Liver (tissue), 9 donors: ENCODE measurements around the gene AIG1. TPM values are rescaled to one million over a fixed set of nuclear protein-coding genes. Genes with fewer than 3 reads are reported as not detected.

Experiments used
- DNase-seq: peaks from one replicate; pipeline ENCODE4 v3.0.0-alpha.2; 2017; ENCODE audit warnings: low spot score
- H3K27ac ChIP-seq, 2 donors: one replicate each; pipeline ENCODE4 v1.7.0; 2013; ENCODE audit warnings: inconsistent platforms in 2 of 2, low read length in 2 of 2, control low read depth in 1 of 2, low read depth in 1 of 2, mild to moderate bottlenecking in 1 of 2
- H3K27me3 ChIP-seq, 4 donors: one replicate each; pipeline versions ENCODE4 v1.6.1 to v1.7.0; 2013; ENCODE audit warnings: low read length in 3 of 4, inconsistent platforms in 1 of 4, mild to moderate bottlenecking in 1 of 4, moderate library complexity in 1 of 4; ENCODE audit not compliant: control insufficient read depth in 4 of 4, insufficient read depth in 4 of 4
- H3K36me3 ChIP-seq, 4 donors: one replicate each; pipeline versions ENCODE4 v1.6.1 to v1.7.0; 2013; ENCODE audit warnings: low read length in 3 of 4, mild to moderate bottlenecking in 3 of 4, low read depth in 1 of 4, moderate library complexity in 1 of 4; ENCODE audit not compliant: control insufficient read depth in 4 of 4, insufficient read depth in 3 of 4
- H3K4me1 ChIP-seq, 4 donors: one replicate each; pipeline versions ENCODE4 v1.6.1 to v1.7.0; 2013; ENCODE audit warnings: low read length in 3 of 4, mild to moderate bottlenecking in 3 of 4, moderate library complexity in 1 of 4; ENCODE audit not compliant: control insufficient read depth in 4 of 4, insufficient read depth in 4 of 4
- H3K4me3 ChIP-seq, 3 donors: one replicate each; pipeline versions ENCODE4 v1.6.1 to v1.7.0; 2013; ENCODE audit warnings: low read length in 3 of 3, control low read depth in 1 of 3, low read depth in 1 of 3, mild to moderate bottlenecking in 1 of 3
- H3K9ac ChIP-seq, 2 donors: one replicate each; pipeline ENCODE4 v1.7.0; 2013; ENCODE audit warnings: low read length in 2 of 2, mild to moderate bottlenecking in 2 of 2, moderate library complexity in 2 of 2, control low read depth in 1 of 2, low read depth in 1 of 2
- H3K9me3 ChIP-seq, 4 donors: one replicate each; pipeline versions ENCODE4 v1.6.1 to v1.7.0; 2013; ENCODE audit warnings: low read length in 3 of 4; ENCODE audit not compliant: control insufficient read depth in 4 of 4
- EGR1 ChIP-seq, 2 donors: IDR thresholded peaks; 2 replicates each; pipeline ENCODE4 v1.6.1; 2016 to 2018; ENCODE audit warnings: antibody characterized with exemption in 2 of 2, low read depth in 2 of 2
- FOXA1 ChIP-seq: IDR thresholded peaks from 2 replicates; pipeline ENCODE4 v1.6.1; 2016; ENCODE audit warnings: antibody characterized with exemption
- FOXA2 ChIP-seq: IDR thresholded peaks from 2 replicates; pipeline ENCODE4 v1.6.1; 2016; ENCODE audit warnings: antibody characterized with exemption
- GABPA ChIP-seq, 2 donors: IDR thresholded peaks in 1 of 2; conservative IDR thresholded peaks in 1 of 2; 2 replicates each; pipeline ENCODE4 v1.6.1; 2016; ENCODE audit warnings: antibody characterized with exemption in 2 of 2, mild to moderate bottlenecking in 1 of 2, moderate library complexity in 1 of 2
- HNF4A ChIP-seq, 2 donors: conservative IDR thresholded peaks; 2 replicates each; pipeline ENCODE4 v1.6.1; 2016; ENCODE audit warnings: antibody characterized with exemption in 2 of 2, mild to moderate bottlenecking in 2 of 2
- HNF4G ChIP-seq: IDR thresholded peaks from 2 replicates; pipeline ENCODE4 v1.6.1; 2016; ENCODE audit warnings: antibody characterized with exemption
- JUND ChIP-seq, 2 donors: IDR thresholded peaks; 2 replicates each; pipeline ENCODE4 v1.6.1; 2016; ENCODE audit warnings: antibody characterized with exemption in 2 of 2
- NR2F2 ChIP-seq: IDR thresholded peaks from 2 replicates; pipeline ENCODE4 v1.6.1; 2016; ENCODE audit warnings: antibody characterized with exemption
- RAD21 ChIP-seq, 2 donors: IDR thresholded peaks; 2 replicates each; pipeline ENCODE4 v1.6.1; 2016; ENCODE audit warnings: antibody characterized with exemption in 2 of 2, mild to moderate bottlenecking in 2 of 2
- RXRA ChIP-seq, 2 donors: IDR thresholded peaks; 2 replicates each; pipeline ENCODE4 v1.6.1; 2017 to 2018; ENCODE audit warnings: antibody characterized with exemption in 2 of 2, mild to moderate bottlenecking in 1 of 2
- SP1 ChIP-seq: IDR thresholded peaks from 2 replicates; pipeline ENCODE4 v1.6.1; 2018; ENCODE audit warnings: antibody characterized with exemption, mild to moderate bottlenecking
- TAF1 ChIP-seq: conservative IDR thresholded peaks from 2 replicates; pipeline ENCODE4 v1.6.1; 2016; ENCODE audit warnings: antibody characterized with exemption, mild to moderate bottlenecking
- YY1 ChIP-seq: IDR thresholded peaks from 2 replicates; pipeline ENCODE4 v1.6.1; 2016; ENCODE audit warnings: antibody characterized with exemption, mild to moderate bottlenecking
- WGBS: extraction: QIAGEN DNeasy Blood & Tissue Kit; methylation state at CpG from one replicate; pipeline ENCODE4 v1.1.7; 2013; 5-methylcytosine and 5-hydroxymethylcytosine counted together
- polyA plus RNA-seq, 2 donors: library from polyadenylated mRNA; stranded (reverse) in 1 of 2; unstranded in 1 of 2; fragments of 200-250 nt in 1 of 2; fragments of >200 nt in 1 of 2; fragmentation: Nextera tagmentation in 1 of 2; extraction: Ambion mirVana in 1 of 2; gene quantifications; one replicate each; pipeline versions ENCODE4 v1.2.1 to v1.2.3, GENCODE V29; 2013 to 2015
- total RNA-seq, 2 donors: library from RNA; depleted of rRNA; stranded (reverse); fragments of >200 nt; gene quantifications; one replicate each; pipeline ENCODE4 v1.2.3, GENCODE V29; 2014
- TF ChIP-seq, protein P1 (sequence below): IDR thresholded peaks from 2 replicates; pipeline ENCODE4 v1.6.1; 2016; ENCODE audit warnings: antibody characterized with exemption
- TF ChIP-seq, protein P2 (sequence below): IDR thresholded peaks from 2 replicates; pipeline ENCODE4 v1.6.1; 2016; ENCODE audit warnings: antibody characterized with exemption
- TF ChIP-seq, protein P3 (sequence below): fragments of 150-350 bp; IDR thresholded peaks from 2 replicates; pipeline ENCODE4 v1.5.1; 2017; ENCODE audit warnings: improper control_type of control experiment, low read depth, low read length; ENCODE audit not compliant: missing input control
- TF ChIP-seq, protein P4 (sequence below): IDR thresholded peaks from 2 replicates; pipeline ENCODE4 v1.6.1; 2016; ENCODE audit warnings: antibody characterized with exemption
- TF ChIP-seq, protein P5 (sequence below): IDR thresholded peaks from 2 replicates; pipeline ENCODE4 v1.6.1; 2016; ENCODE audit warnings: antibody characterized with exemption, mild to moderate bottlenecking
- donor health status: healthy.
- donor health status: healthy.
- donor health status: healthy.
- donor health status: healthy.
- donor health status: healthy.

The AIG1 gene
- total and polyA plus RNA-seq, 4 donors: 74.8 to 169 (median 121) TPM

DNA sequence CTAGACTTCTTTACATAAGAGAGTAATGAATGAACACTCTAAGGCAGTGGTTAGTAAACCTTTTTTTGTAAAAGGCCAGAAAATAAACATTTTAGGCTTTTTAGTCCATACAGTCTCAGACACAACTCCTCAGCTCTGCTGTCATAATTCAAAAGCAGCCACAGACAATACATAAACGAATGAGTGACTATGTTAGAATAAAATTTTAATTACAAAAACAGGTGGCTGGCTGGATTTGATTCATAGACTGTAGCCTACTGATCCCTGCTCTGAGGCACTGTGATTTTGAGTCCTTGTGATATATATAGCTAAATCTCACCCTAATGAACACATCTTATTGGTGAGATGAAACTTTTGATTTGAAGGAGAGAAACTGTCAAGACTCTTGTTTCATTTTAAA lies 155.1 kb downstream of the AIG1 start (continued):
- no peak for TF ChIP-seq TAF1
- TF ChIP-seq, protein P1, sequence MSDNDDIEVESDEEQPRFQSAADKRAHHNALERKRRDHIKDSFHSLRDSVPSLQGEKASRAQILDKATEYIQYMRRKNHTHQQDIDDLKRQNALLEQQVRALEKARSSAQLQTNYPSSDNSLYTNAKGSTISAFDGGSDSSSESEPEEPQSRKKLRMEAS: no peak
- no peak for TF ChIP-seq HNF4G
- TF ChIP-seq FOXA2: no peak
- TF ChIP-seq, protein P2, sequence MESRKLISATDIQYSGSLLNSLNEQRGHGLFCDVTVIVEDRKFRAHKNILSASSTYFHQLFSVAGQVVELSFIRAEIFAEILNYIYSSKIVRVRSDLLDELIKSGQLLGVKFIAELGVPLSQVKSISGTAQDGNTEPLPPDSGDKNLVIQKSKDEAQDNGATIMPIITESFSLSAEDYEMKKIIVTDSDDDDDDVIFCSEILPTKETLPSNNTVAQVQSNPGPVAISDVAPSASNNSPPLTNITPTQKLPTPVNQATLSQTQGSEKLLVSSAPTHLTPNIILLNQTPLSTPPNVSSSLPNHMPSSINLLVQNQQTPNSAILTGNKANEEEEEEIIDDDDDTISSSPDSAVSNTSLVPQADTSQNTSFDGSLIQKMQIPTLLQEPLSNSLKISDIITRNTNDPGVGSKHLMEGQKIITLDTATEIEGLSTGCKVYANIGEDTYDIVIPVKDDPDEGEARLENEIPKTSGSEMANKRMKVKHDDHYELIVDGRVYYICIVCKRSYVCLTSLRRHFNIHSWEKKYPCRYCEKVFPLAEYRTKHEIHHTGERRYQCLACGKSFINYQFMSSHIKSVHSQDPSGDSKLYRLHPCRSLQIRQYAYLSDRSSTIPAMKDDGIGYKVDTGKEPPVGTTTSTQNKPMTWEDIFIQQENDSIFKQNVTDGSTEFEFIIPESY: no peak
- no peak for TF ChIP-seq RXRA (IDR thresholded peaks at IDR 0.05)
- TF ChIP-seq FOXA1: no peak
- no peak for TF ChIP-seq NR2F2
- no peak for TF ChIP-seq RAD21 (IDR thresholded peaks at IDR 0.05)
- TF ChIP-seq GABPA (IDR thresholded peaks at IDR 0.05 in 1 of 2, conservative IDR thresholded peaks at IDR 0.05 in 1 of 2): no peak
- no peak for TF ChIP-seq EGR1 (IDR thresholded peaks at IDR 0.05; ENCODE audit: low read depth in 2 of 2)
- no peak for TF ChIP-seq SP1
- TF ChIP-seq HNF4A (conservative IDR thresholded peaks at IDR 0.05): no peak

DNA sequence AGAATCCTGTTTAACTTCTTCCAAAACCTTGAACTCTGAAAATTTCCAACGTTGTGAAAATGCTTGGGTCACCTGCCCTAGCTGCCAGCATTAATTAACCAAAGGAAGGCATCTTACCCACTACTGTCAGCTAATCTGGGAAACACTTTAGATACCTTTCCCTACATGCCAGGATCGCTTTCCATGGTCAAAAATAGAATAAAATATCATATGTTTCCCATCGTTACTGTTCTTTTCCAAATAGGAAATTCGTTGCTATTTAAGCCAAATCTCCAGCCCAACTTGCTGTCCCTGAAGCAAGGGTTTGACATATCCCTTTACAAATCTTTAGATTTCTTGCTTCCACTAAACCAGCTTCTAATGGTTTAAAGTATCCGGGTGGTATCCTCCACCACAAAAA lies 157.5 kb downstream of the AIG1 start:
- no peak overlapping the region for H3K4me3 ChIP-seq
- H3K9ac ChIP-seq: no peak overlapping the region
- no peaks in the 10 kb centered on the region for H3K4me1 ChIP-seq
- TF ChIP-seq SP1: no peak
- TF ChIP-seq, protein P3, sequence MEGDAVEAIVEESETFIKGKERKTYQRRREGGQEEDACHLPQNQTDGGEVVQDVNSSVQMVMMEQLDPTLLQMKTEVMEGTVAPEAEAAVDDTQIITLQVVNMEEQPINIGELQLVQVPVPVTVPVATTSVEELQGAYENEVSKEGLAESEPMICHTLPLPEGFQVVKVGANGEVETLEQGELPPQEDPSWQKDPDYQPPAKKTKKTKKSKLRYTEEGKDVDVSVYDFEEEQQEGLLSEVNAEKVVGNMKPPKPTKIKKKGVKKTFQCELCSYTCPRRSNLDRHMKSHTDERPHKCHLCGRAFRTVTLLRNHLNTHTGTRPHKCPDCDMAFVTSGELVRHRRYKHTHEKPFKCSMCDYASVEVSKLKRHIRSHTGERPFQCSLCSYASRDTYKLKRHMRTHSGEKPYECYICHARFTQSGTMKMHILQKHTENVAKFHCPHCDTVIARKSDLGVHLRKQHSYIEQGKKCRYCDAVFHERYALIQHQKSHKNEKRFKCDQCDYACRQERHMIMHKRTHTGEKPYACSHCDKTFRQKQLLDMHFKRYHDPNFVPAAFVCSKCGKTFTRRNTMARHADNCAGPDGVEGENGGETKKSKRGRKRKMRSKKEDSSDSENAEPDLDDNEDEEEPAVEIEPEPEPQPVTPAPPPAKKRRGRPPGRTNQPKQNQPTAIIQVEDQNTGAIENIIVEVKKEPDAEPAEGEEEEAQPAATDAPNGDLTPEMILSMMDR: no peak
- no peak for TF ChIP-seq YY1
- no peak for TF ChIP-seq FOXA1
- TF ChIP-seq GABPA (IDR thresholded peaks at IDR 0.05 in 1 of 2, conservative IDR thresholded peaks at IDR 0.05 in 1 of 2): no peak
- TF ChIP-seq, protein P2: no peak
- TF ChIP-seq JUND (IDR thresholded peaks at IDR 0.05): no peak
- TF ChIP-seq, protein P1: no peak
- TF ChIP-seq, protein P4, sequence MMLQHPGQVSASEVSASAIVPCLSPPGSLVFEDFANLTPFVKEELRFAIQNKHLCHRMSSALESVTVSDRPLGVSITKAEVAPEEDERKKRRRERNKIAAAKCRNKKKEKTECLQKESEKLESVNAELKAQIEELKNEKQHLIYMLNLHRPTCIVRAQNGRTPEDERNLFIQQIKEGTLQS: no peak
- no peak for TF ChIP-seq HNF4G
- TF ChIP-seq FOXA2: no peak
- TF ChIP-seq EGR1 (IDR thresholded peaks at IDR 0.05; ENCODE audit: low read depth in 2 of 2): no peak
- no peak for TF ChIP-seq TAF1
- no peak for TF ChIP-seq RXRA (IDR thresholded peaks at IDR 0.05)
- TF ChIP-seq, protein P5, sequence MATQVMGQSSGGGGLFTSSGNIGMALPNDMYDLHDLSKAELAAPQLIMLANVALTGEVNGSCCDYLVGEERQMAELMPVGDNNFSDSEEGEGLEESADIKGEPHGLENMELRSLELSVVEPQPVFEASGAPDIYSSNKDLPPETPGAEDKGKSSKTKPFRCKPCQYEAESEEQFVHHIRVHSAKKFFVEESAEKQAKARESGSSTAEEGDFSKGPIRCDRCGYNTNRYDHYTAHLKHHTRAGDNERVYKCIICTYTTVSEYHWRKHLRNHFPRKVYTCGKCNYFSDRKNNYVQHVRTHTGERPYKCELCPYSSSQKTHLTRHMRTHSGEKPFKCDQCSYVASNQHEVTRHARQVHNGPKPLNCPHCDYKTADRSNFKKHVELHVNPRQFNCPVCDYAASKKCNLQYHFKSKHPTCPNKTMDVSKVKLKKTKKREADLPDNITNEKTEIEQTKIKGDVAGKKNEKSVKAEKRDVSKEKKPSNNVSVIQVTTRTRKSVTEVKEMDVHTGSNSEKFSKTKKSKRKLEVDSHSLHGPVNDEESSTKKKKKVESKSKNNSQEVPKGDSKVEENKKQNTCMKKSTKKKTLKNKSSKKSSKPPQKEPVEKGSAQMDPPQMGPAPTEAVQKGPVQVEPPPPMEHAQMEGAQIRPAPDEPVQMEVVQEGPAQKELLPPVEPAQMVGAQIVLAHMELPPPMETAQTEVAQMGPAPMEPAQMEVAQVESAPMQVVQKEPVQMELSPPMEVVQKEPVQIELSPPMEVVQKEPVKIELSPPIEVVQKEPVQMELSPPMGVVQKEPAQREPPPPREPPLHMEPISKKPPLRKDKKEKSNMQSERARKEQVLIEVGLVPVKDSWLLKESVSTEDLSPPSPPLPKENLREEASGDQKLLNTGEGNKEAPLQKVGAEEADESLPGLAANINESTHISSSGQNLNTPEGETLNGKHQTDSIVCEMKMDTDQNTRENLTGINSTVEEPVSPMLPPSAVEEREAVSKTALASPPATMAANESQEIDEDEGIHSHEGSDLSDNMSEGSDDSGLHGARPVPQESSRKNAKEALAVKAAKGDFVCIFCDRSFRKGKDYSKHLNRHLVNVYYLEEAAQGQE: no peak
- no peak for TF ChIP-seq HNF4A (conservative IDR thresholded peaks at IDR 0.05)
- no peak for TF ChIP-seq NR2F2
- TF ChIP-seq RAD21 (IDR thresholded peaks at IDR 0.05): no peak
- no peak for DNase-seq
- H3K27ac ChIP-seq: no peak overlapping the region
- H3K27me3 ChIP-seq: no peaks in the 10 kb centered on the region
- WGBS: 87% methylated on average over 5 of the region's 5 CpGs
- H3K9me3 ChIP-seq: no peaks in the 10 kb centered on the region
- H3K36me3 ChIP-seq: peaks cover 2 to 11% (median 6%) of the 10 kb centered on the region in 4 donors
